Measurements from ENCODE around the gene RDM1. TPM values are rescaled to one million over a fixed set of nuclear protein-coding genes. Genes with fewer than 3 reads are reported as not detected.

Gene RDM1
- total RNA-seq, 1 experiment from 2014 or later, result 11.7 TPM

- no TSS peak for BruUV-seq (replicated peaks)
- CTCF ChIA-PET, result no interaction called here
- no peak for TF ChIP-seq ATF3 (IDR thresholded peaks at IDR 0.05)
- TF ChIP-seq EZH2phosphoT487 (IDR thresholded peaks at IDR 0.05; ENCODE audit: borderline replicate concordance), result no peak
- no peak for TF ChIP-seq ZNF274 (IDR thresholded peaks at IDR 0.05; ENCODE audit: low read depth, low read length)
- no peak for TF ChIP-seq EZH2 (IDR thresholded peaks at IDR 0.05)
- no peak for TF ChIP-seq MAX (IDR thresholded peaks at IDR 0.05)
- no peak for TF ChIP-seq EGR1 (IDR thresholded peaks at IDR 0.05; ENCODE audit: low read depth)
- no peak for TF ChIP-seq ELF1 (IDR thresholded peaks at IDR 0.05; ENCODE audit: borderline replicate concordance, low read depth)
- TF ChIP-seq FOSL1 (IDR thresholded peaks at IDR 0.05; ENCODE audit: low read depth), result no peak
- no peak for TF ChIP-seq ZFX (IDR thresholded peaks at IDR 0.05)
- no peak for TF ChIP-seq POLR2A (IDR thresholded peaks at IDR 0.05; ENCODE audit: borderline replicate concordance, extremely low read depth, insufficient read depth, insufficient read length)
- no peak for TF ChIP-seq SRF (IDR thresholded peaks at IDR 0.05; ENCODE audit: low read depth)
- no peak for TF ChIP-seq CBX3 (IDR thresholded peaks at IDR 0.05; ENCODE audit: low read depth)
- TF ChIP-seq REST (IDR thresholded peaks at IDR 0.05; ENCODE audit: low read depth), result no peak
- TF ChIP-seq POLR2AphosphoS5 (IDR thresholded peaks at IDR 0.05; ENCODE audit: low read depth, low read length), result no peak
- TF ChIP-seq RAD21 (IDR thresholded peaks at IDR 0.05; ENCODE audit: low read depth), result no peak
- no peak for TF ChIP-seq CEBPB (IDR thresholded peaks at IDR 0.05; ENCODE audit: low read depth)
- TF ChIP-seq SP1 (IDR thresholded peaks at IDR 0.05; ENCODE audit: low read depth), result no peak
- no peak for TF ChIP-seq ZBTB33 (IDR thresholded peaks at IDR 0.05; ENCODE audit: extremely low read depth, insufficient replicate concordance, low read length)
- TF ChIP-seq JUND (IDR thresholded peaks at IDR 0.05), result no peak
- intact Hi-C loops (cut with micrococcal nuclease), result no loop called here
- ATAC-seq (no peak), DNase-seq (ENCODE audit: low read depth, low spot score) (no peak)
- no peaks in the 10 kb centered on the region for H3K36me3 ChIP-seq (ENCODE audit: control insufficient read depth in 1 of 2, insufficient read depth in 2 of 2, low read length in 2 of 2)
- no peaks in the 10 kb centered on the region for H4K20me1 ChIP-seq (ENCODE audit: insufficient read depth)
- no peaks in the 10 kb centered on the region for H3K79me2 ChIP-seq (ENCODE audit: insufficient read depth, low read length)
- no peak overlapping the region for H3K27ac ChIP-seq (ENCODE audit: low read depth, low read length)
- no peak overlapping the region for H3K9ac ChIP-seq (ENCODE audit: low read length)
- no peak overlapping the region for H3K4me3 ChIP-seq (replicated peaks in 1 of 2; ENCODE audit: low read depth in 1 of 2, low read length in 2 of 2)
- H3K4me1 ChIP-seq (ENCODE audit: control insufficient read depth in 1 of 2, insufficient read depth in 2 of 2, low read length in 2 of 2), result no peaks in the 10 kb centered on the region
- H3K4me2 ChIP-seq (ENCODE audit: low read length), result no peak overlapping the region
- H3K9me3 ChIP-seq (ENCODE audit: control insufficient read depth in 1 of 2, insufficient read depth in 1 of 2, low read depth in 1 of 2, low read length in 2 of 2), result no peaks in the 10 kb centered on the region
- H3K27me3 ChIP-seq (ENCODE audit: insufficient read depth, low read length), result no peaks in the 10 kb centered on the region
- no peaks in the 10 kb centered on the region for H3K9me2 ChIP-seq (ENCODE audit: insufficient read depth)
- RAD21 ChIA-PET (ENCODE audit: low non-redundant PET in 1 of 2, low total read pairs in 2 of 2, uncharacterized antibody in 2 of 2, unreplicated experiment in 2 of 2), result interaction anchor here in 1 of 2 experiments (0.7 kb wide), 1 partner anchor 114 kb away, joined by 5 read pairs; no protein-coding TSS in a partner anchor
- POLR2A ChIA-PET, result no interaction called here
- H2AFZ ChIP-seq (ENCODE audit: low read depth, low read length, poor library complexity, severe bottlenecking), result no peak overlapping the region
Observed at GRCh38 chr17:35891269-35891668, 39.3 kb downstream of the RDM1 start.
